IMR-90 (cell line): ENCODE data around the gene UBTD1. TPM values are rescaled to one million over a fixed set of nuclear protein-coding genes. Genes with fewer than 3 reads are reported as not detected.
"Not testable (repeated sequence)": the region's sequence is repeated elsewhere in the genome, so short reads cannot be mapped to it uniquely, and the experiment has no call there.

Experiments used
- ATAC-seq: fragments of 200-7000 bp; cut with Tn5 transposase; 2 replicates; pipeline ENCODE4 v1.9.1; 2020; ENCODE audit warnings: low read depth, mild to moderate bottlenecking, moderate library complexity
- BruUV-seq: library from RNA; stranded (reverse); fragments of 400-500 nt; replicated peaks from 2 replicates; lab custom pipeline; 2021; lab: Mats Ljungman, UMichigan
- CTCF ChIA-PET: fragments of 300-600 bp; formaldehyde crosslinking; extraction: SDS; loops from one replicate; lab custom pipeline; 2021; ENCODE audit warnings: antibody characterized with exemption; lab: Yijun Ruan, JAX
- POLR2A ChIA-PET: fragments of 300-600 bp; sonication (Branson Sonifier 250); formaldehyde crosslinking; loops from one replicate; lab custom pipeline; 2022; ENCODE audit warnings: antibody characterized with exemption; ENCODE audit not compliant: unreplicated experiment; lab: Charles Lee
- DNase-seq: peaks from one replicate; pipeline ENCODE4 v3.0.0; 2013
- H2AFZ ChIP-seq: replicated peaks from 2 replicates; pipeline ENCODE3; 2013; ENCODE audit warnings: low read length, mild to moderate bottlenecking; ENCODE audit not compliant: poor library complexity
- H2AK5ac ChIP-seq: 2 replicates; pipeline ENCODE4 v1.6.1; 2013; ENCODE audit warnings: low read depth, low read length, inconsistent platforms
- H2AK9ac ChIP-seq: replicated peaks from 2 replicates; pipeline ENCODE3; 2013; ENCODE audit warnings: mild to moderate bottlenecking, low read depth, low read length, moderate library complexity; ENCODE audit not compliant: poor library complexity
- H2BK120ac ChIP-seq: 2 replicates; pipeline ENCODE4 v1.6.1; 2013; ENCODE audit warnings: low read depth, low read length, inconsistent platforms
- H2BK15ac ChIP-seq: 3 replicates; pipeline ENCODE4 v1.6.1; 2013; ENCODE audit warnings: low read depth, low read length, inconsistent platforms
- H2BK20ac ChIP-seq: 2 replicates; pipeline ENCODE4 v1.6.1; 2013; ENCODE audit warnings: low read depth, mild to moderate bottlenecking, inconsistent platforms, low read length, moderate library complexity
- H2BK5ac ChIP-seq: 2 replicates; pipeline ENCODE4 v1.6.1; 2013; ENCODE audit warnings: mild to moderate bottlenecking, low read depth, low read length, inconsistent platforms; ENCODE audit not compliant: poor library complexity, severe bottlenecking
- H3K14ac ChIP-seq: replicated peaks from 2 replicates; pipeline ENCODE4 v1.6.1; 2013; ENCODE audit warnings: low read depth, low read length, inconsistent platforms
- H3K18ac ChIP-seq: 2 replicates; pipeline ENCODE4 v1.6.1; 2013; ENCODE audit warnings: low read depth, low read length, control low read depth
- H3K23ac ChIP-seq: 2 replicates; pipeline ENCODE4 v1.6.1; 2013; ENCODE audit warnings: low read depth, low read length, inconsistent platforms
- H3K27ac ChIP-seq: 2 replicates; pipeline ENCODE4 v1.5.1; 2013; ENCODE audit warnings: mild to moderate bottlenecking, control low read depth, low read length; ENCODE audit not compliant: insufficient read depth
- H3K27me3 ChIP-seq: 2 replicates; pipeline ENCODE4 v1.6.1; 2013; ENCODE audit warnings: low read length; ENCODE audit not compliant: control insufficient read depth, insufficient read depth
- H3K36me3 ChIP-seq: 2 replicates; pipeline ENCODE4 v1.6.1; 2013; ENCODE audit warnings: low read length, mixed read lengths; ENCODE audit not compliant: control insufficient read depth, insufficient read depth
- H3K4ac ChIP-seq: 2 replicates; pipeline ENCODE4 v1.6.1; 2013; ENCODE audit warnings: low read depth, low read length, inconsistent platforms
- H3K4me1 ChIP-seq: 2 replicates; pipeline ENCODE4 v1.6.1; 2013; ENCODE audit warnings: low read length, mixed read lengths; ENCODE audit not compliant: control insufficient read depth, insufficient read depth
- H3K4me2 ChIP-seq: 2 replicates; pipeline ENCODE4 v1.6.1; 2013; ENCODE audit warnings: low read depth, mild to moderate bottlenecking, control low read depth, low read length, moderate library complexity
- H3K4me3 ChIP-seq: 2 replicates; pipeline ENCODE4 v1.5.1; 2013; ENCODE audit warnings: low read depth, mild to moderate bottlenecking, control low read depth, low read length, moderate library complexity; ENCODE audit not compliant: insufficient read depth
- H3K56ac ChIP-seq: 2 replicates; pipeline ENCODE4 v1.6.1; 2013; ENCODE audit warnings: low read length, inconsistent platforms; ENCODE audit not compliant: insufficient read depth; ENCODE audit errors: extremely low read depth
- H3K79me1 ChIP-seq, 2 experiments: 2 replicates each; pipeline ENCODE4 v1.6.1; 2013; ENCODE audit warnings: low read length in 2 of 2, inconsistent platforms in 1 of 2, low read depth in 1 of 2
- H3K9ac ChIP-seq: 2 replicates; pipeline ENCODE4 v1.6.1; 2013; ENCODE audit warnings: low read depth, low read length, control low read depth
- H3K9me1 ChIP-seq: 2 replicates; pipeline ENCODE4 v1.6.1; 2013; ENCODE audit warnings: low read length, inconsistent platforms; ENCODE audit not compliant: insufficient read depth
- H3K9me3 ChIP-seq: 2 replicates; pipeline ENCODE4 v1.6.1; 2013; ENCODE audit warnings: low read length; ENCODE audit not compliant: control insufficient read depth, insufficient read depth
- H4K20me1 ChIP-seq: 2 replicates; pipeline ENCODE4 v1.6.1; 2013; ENCODE audit warnings: low read length, inconsistent platforms; ENCODE audit not compliant: insufficient read depth
- H4K5ac ChIP-seq: 2 replicates; pipeline ENCODE4 v1.6.1; 2013; ENCODE audit warnings: mild to moderate bottlenecking, low read depth, low read length, control low read depth
- H4K8ac ChIP-seq, 2 experiments: 2 replicates each; pipeline ENCODE4 v1.6.1; 2013; ENCODE audit warnings: low read depth in 2 of 2, low read length in 2 of 2, control low read depth in 1 of 2, inconsistent platforms in 1 of 2
- H4K91ac ChIP-seq: 2 replicates; pipeline ENCODE4 v1.6.1; 2013; ENCODE audit warnings: low read depth, low read length, inconsistent platforms; ENCODE audit not compliant: insufficient read depth
- WGBS, 2 experiments: methylation state at CpG; one replicate each; pipeline versions ENCODE4 v1.1.5 to v1.1.7; 2013; ENCODE audit warnings: missing lambda C conversion rate in 2 of 2; ENCODE audit not compliant: insufficient read length in 1 of 2; ENCODE audit errors: extremely low coverage in 2 of 2; 5-methylcytosine and 5-hydroxymethylcytosine counted together
- dilution Hi-C: fragments of 300-500 bp; cut with HindIII; formaldehyde crosslinking; loops from one replicate; pipeline ENCODE4 v1.14.3; 2018; ENCODE audit warnings: low sequenced_read_pairs; ENCODE audit not compliant: unreplicated experiment
- in situ Hi-C: fragments of 300-500 bp; cut with MboI; formaldehyde crosslinking; loops from 3 replicates; pipeline ENCODE4 v1.14.3; 2019; ENCODE audit warnings: low sequenced_read_pairs, inconsistent platforms, mixed read lengths
- intact Hi-C: fragments of 100-400 bp; cut with micrococcal nuclease; formaldehyde crosslinking; loops from 2 replicates; pipeline ENCODE4 v1.10.0; 2022
- polyA plus RNA-seq, 3 experiments: library from polyadenylated mRNA; depleted of rRNA; stranded (reverse); fragments of >200 nt; gene quantifications; 2 replicates each; pipeline ENCODE4 v1.2.3, GENCODE V29; 2012; ENCODE audit warnings: low replicate concordance in 1 of 3
- total RNA-seq: library from RNA; depleted of rRNA; stranded (reverse); fragments of >200 nt; gene quantifications from 2 replicates; pipeline ENCODE4 v1.2.3, GENCODE V29; 2012

Gene UBTD1
- total and polyA plus RNA-seq, 2 of the 4 experiments (the other 2 are of a cell fraction) = 21.9 to 44.9 TPM

DNA sequence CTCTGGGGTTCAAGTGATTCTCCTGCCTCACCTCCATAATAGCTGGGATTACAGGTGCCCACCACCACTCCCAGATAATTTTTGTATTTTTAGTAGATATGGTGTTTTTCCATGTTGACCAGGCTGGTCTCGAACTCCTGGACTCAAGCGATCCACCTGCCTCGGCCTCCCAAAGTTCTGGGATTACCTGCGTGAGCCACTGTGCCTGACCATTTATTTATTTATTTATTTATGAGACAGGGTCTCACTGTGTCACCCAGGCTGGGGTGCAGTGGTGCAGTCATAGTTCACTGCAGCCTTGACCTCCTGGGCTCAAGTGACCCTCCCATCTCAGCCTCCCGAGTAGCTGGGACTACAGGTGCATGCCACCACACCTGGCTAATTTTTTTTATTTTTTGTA lies 55.6 kb downstream of the UBTD1 start:
- H2AK5ac ChIP-seq, H2BK20ac ChIP-seq, H3K4me3 ChIP-seq, H4K8ac ChIP-seq, H3K18ac ChIP-seq, H4K91ac ChIP-seq, H4K5ac ChIP-seq, H3K23ac ChIP-seq, H2AFZ ChIP-seq, H3K56ac ChIP-seq, H3K27ac ChIP-seq, H3K9me3 ChIP-seq, H2BK120ac ChIP-seq, H3K14ac ChIP-seq, H3K27me3 ChIP-seq, H3K9ac ChIP-seq, H2BK15ac ChIP-seq, H2BK5ac ChIP-seq, BruUV-seq, H3K4me2 ChIP-seq, H2AK9ac ChIP-seq, ATAC-seq, H3K4ac ChIP-seq, dilution Hi-C loops, POLR2A ChIA-PET, H4K20me1 ChIP-seq, H3K36me3 ChIP-seq, DNase-seq, H3K9me1 ChIP-seq: not testable (repeated sequence)
- no CpG with 5 or more reads among the region's 5 CpGs for WGBS, 2 experiments
- CTCF ChIA-PET = interaction anchor here (0.6 to 2.2 kb wide), 7 partner anchors 17 to 157 kb away, joined by 3 to 8 read pairs (median 3); no protein-coding TSS in a partner anchor
- in situ Hi-C loops (loop anchor here (5.0 kb wide), 1 partner anchor 92 kb away; no protein-coding TSS in a partner anchor), intact Hi-C loops (loop anchor here (5.0 kb wide), 1 partner anchor 147 kb away; no protein-coding TSS in a partner anchor)
- Histone ChIP-seq H3K4me1 (peaks cover 14% of the 10 kb centered on the region), H3K79me1 (peaks cover 5 to 39% of the 10 kb centered on the region in 2 experiments; a peak in 2 of 4 replicates)

GRCh38 chr10:97555541-97555940 lies 56.8 kb downstream of the UBTD1 start:
- H3K4me1 ChIP-seq, CTCF ChIA-PET, H3K4me2 ChIP-seq, H2AK9ac ChIP-seq, H3K9me3 ChIP-seq, ATAC-seq, H2BK120ac ChIP-seq, H3K4me3 ChIP-seq, H4K91ac ChIP-seq, H3K9me1 ChIP-seq, dilution Hi-C loops, H3K14ac ChIP-seq, in situ Hi-C loops, H2BK20ac ChIP-seq, H3K27me3 ChIP-seq, H3K27ac ChIP-seq, H3K56ac ChIP-seq, H3K18ac ChIP-seq, BruUV-seq, H2AFZ ChIP-seq, intact Hi-C loops, H4K20me1 ChIP-seq, H2AK5ac ChIP-seq, H3K23ac ChIP-seq, H3K9ac ChIP-seq, DNase-seq, H4K5ac ChIP-seq, POLR2A ChIA-PET, H2BK15ac ChIP-seq, H4K8ac ChIP-seq, H3K4ac ChIP-seq, H2BK5ac ChIP-seq, H3K36me3 ChIP-seq: not testable (repeated sequence)
- no CpG with 5 or more reads among the region's 10 CpGs for WGBS, 2 experiments
- H3K79me1 ChIP-seq = peaks cover 4 to 27% of the 10 kb centered on the region in 2 experiments; a peak in 2 of 4 replicates
